Suprapubic skin (tissue), 4 donors: ENCODE data around the gene AXL. TPM values are rescaled to one million over a fixed set of nuclear protein-coding genes. Genes with fewer than 3 reads are reported as not detected.

Experiments used
- DNase-seq, 2 donors: peaks; one replicate each; pipeline ENCODE4 v3.0.0-alpha.2; 2019; ENCODE audit warnings: low spot score in 2 of 2
- H3K27ac ChIP-seq: fragments of 200-600 bp; sonication (generic); one replicate; pipeline ENCODE4 v1.5.1; 2019
- H3K27me3 ChIP-seq: fragments of 200-600 bp; sonication (generic); one replicate; pipeline ENCODE4 v1.5.1; 2019
- H3K36me3 ChIP-seq: fragments of 200-600 bp; sonication (generic); one replicate; pipeline ENCODE4 v1.5.1; 2019
- H3K4me1 ChIP-seq: fragments of 200-600 bp; sonication (generic); one replicate; pipeline ENCODE4 v1.5.1; 2019
- H3K4me3 ChIP-seq: fragments of 200-600 bp; sonication (generic); one replicate; pipeline ENCODE4 v1.5.1; 2019; ENCODE audit warnings: mild to moderate bottlenecking
- H3K9me3 ChIP-seq: fragments of 200-600 bp; sonication (generic); one replicate; pipeline ENCODE4 v1.5.1; 2019
- EP300 ChIP-seq: sonication (generic); formaldehyde crosslinking; IDR thresholded peaks from one replicate; pipeline ENCODE4 v1.6.1; 2017; ENCODE audit warnings: antibody characterized with exemption
- POLR2A ChIP-seq, 2 donors: fragments of 450-650 bp; IDR thresholded peaks; one replicate each; pipeline ENCODE4 v1.6.1; 2017; ENCODE audit warnings: antibody characterized with exemption in 2 of 2, mild to moderate bottlenecking in 2 of 2, moderate library complexity in 2 of 2
- POLR2AphosphoS5 ChIP-seq, 3 donors: sonication (generic); formaldehyde crosslinking; IDR thresholded peaks; one replicate each; pipeline ENCODE4 v1.6.1; 2017; ENCODE audit warnings: antibody characterized with exemption in 3 of 3
- WGBS: methylation state at CpG from one replicate; pipeline ENCODE4 v1.1.5; 2018; 5-methylcytosine and 5-hydroxymethylcytosine counted together
- total RNA-seq, 4 donors: library from RNA; depleted of rRNA; stranded (reverse); fragments of >200 nt; gene quantifications; one replicate each; pipeline ENCODE4 v1.1.0, GENCODE V29; 2016
- TF ChIP-seq, protein P1 (sequence below), 2 donors: fragments of 200-600 bp in 1 of 2; fragments of 450-650 bp in 1 of 2; sonication (generic) in 1 of 2; IDR thresholded peaks; one replicate each; pipeline ENCODE4 v1.5.1; 2016 to 2019; ENCODE audit warnings: antibody characterized with exemption in 2 of 2, mild to moderate bottlenecking in 1 of 2, moderate library complexity in 1 of 2

AXL gene
- total RNA-seq, 4 donors from 2014 or later: 18.2 to 35.8 (median 28.3) TPM

DNA sequence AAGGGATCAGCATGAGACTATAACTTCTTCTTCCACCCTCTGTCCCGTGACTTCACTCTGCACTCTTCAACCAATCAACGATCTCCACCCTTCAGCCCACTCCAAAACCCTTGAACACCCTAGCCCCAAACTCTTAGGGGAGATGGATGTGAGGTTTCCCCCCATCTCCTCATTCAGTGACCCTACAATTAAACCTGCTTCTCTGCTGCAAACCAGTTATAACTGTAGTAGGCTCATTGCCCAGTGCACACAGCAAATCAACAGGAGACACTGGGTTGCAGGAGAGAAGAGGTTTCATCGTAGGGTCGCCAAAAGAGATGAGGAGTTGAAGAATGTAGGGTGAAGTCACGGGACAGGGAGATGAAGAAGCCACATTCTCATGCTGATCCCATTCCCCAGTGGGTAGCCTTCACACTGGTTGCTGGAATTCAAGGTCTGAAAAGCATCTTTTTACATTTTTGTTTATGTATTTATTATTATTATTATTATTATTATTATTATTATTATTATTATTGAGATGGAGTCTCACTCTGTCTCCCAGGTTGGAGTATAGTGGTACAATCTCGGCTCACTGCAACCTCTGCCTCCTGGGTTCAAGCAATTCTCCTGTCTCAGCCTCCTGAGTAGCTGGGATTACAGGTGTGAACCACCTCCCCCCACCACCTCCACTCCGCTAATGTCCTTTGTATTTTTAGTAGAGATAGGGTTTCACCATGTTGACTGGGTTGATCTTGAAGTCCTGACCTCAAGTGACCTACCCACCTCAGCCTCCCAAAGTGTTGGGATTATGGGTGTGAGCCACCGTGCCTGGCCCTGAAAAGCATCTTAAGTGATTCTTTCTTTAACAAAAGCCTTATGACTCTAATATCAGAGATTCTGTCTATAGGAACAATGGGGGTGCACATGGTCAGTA, 31.8 kb upstream of the AXL start:
- Histone ChIP-seq H3K27me3 (peaks cover 26% of the 10 kb centered on the region), H3K4me1 (peaks cover 3% of the 10 kb centered on the region), H3K27ac (no peak overlapping the region), H3K36me3 (no peaks in the 10 kb centered on the region), H3K9me3 (no peaks in the 10 kb centered on the region), H3K4me3 (no peak overlapping the region)
- 82% methylated on average over 8 of the region's 8 CpGs for WGBS
- TF ChIP-seq, protein P1, sequence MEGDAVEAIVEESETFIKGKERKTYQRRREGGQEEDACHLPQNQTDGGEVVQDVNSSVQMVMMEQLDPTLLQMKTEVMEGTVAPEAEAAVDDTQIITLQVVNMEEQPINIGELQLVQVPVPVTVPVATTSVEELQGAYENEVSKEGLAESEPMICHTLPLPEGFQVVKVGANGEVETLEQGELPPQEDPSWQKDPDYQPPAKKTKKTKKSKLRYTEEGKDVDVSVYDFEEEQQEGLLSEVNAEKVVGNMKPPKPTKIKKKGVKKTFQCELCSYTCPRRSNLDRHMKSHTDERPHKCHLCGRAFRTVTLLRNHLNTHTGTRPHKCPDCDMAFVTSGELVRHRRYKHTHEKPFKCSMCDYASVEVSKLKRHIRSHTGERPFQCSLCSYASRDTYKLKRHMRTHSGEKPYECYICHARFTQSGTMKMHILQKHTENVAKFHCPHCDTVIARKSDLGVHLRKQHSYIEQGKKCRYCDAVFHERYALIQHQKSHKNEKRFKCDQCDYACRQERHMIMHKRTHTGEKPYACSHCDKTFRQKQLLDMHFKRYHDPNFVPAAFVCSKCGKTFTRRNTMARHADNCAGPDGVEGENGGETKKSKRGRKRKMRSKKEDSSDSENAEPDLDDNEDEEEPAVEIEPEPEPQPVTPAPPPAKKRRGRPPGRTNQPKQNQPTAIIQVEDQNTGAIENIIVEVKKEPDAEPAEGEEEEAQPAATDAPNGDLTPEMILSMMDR (IDR thresholded peaks at IDR 0.05): no peak
- TF ChIP-seq POLR2A (IDR thresholded peaks at IDR 0.05) (no peak), EP300 (no peak), POLR2AphosphoS5 (IDR thresholded peaks at IDR 0.05) (no peak)
- no peak for DNase-seq

DNA sequence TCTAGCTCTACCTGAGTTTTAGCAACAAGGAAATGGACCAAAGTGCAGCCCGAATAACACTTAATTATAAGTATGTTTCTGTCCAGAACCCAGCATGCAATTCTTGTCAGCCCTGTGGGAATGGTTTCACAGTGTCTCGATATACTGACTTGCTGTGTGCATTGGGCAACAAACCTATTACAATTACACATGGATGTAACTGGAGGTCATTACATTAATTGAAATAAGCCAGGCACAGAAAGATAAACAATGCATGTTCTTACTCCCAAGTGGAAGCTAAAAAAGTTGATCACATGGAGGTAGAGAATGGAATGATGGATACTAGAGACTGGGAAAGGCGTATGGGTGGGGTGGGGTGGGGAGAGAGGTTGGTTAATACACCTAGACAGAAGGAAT, 31.1 kb upstream of the AXL start:
- DNase-seq: no peak
- TF ChIP-seq EP300 (no peak), POLR2A (IDR thresholded peaks at IDR 0.05) (no peak), POLR2AphosphoS5 (IDR thresholded peaks at IDR 0.05) (no peak)
- TF ChIP-seq, protein P1 (IDR thresholded peaks at IDR 0.05): no peak
- Histone ChIP-seq H3K27ac (no peak overlapping the region), H3K4me1 (peaks cover 9% of the 10 kb centered on the region), H3K27me3 (peaks cover 33% of the 10 kb centered on the region), H3K9me3 (no peaks in the 10 kb centered on the region), H3K36me3 (no peaks in the 10 kb centered on the region), H3K4me3 (no peak overlapping the region)
- 93% methylated on average over 3 of the region's 3 CpGs for WGBS

DNA sequence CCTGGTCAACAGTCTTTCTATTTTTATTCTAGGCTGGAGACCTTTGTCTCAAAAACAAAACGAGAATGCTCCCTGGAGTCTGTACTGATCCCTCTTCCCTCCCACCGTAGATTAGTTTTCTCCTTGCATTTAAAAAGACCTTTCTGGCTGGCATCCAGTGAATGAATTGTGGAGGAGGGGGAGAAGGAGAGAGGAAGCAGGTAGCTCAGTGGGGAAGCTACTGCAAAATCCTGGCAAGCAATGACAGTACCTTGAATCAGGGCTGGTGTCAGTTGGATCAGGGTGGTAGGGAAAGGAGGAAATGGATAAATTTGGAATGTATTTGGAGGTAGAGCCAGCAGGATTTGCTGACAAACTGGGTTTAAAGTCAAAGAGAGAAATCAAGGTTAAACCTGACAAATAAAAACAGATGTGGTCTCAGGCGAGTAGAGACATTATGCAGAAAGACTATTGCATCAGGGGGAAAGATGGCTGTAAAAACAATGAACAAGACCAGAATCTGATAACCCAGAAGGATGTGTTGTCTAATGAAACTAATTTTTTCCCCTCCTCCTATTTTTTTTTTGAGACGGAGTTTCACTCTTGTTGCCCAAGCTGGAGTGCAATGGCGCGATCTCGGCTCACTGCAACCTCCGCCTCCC, 29.5 kb upstream of the AXL start:
- Histone ChIP-seq H3K36me3 (no peaks in the 10 kb centered on the region), H3K27ac (no peak overlapping the region), H3K4me3 (no peak overlapping the region), H3K9me3 (no peaks in the 10 kb centered on the region), H3K27me3 (peaks cover 45% of the 10 kb centered on the region), H3K4me1 (peaks cover 16% of the 10 kb centered on the region)
- TF ChIP-seq, protein P1 (IDR thresholded peaks at IDR 0.05): no peak
- TF ChIP-seq POLR2A (IDR thresholded peaks at IDR 0.05): no peak
- TF ChIP-seq EP300: no peak
- no peak for TF ChIP-seq POLR2AphosphoS5 (IDR thresholded peaks at IDR 0.05)
- WGBS: 64% methylated on average over 8 of the region's 8 CpGs
- no peak for DNase-seq

DNA sequence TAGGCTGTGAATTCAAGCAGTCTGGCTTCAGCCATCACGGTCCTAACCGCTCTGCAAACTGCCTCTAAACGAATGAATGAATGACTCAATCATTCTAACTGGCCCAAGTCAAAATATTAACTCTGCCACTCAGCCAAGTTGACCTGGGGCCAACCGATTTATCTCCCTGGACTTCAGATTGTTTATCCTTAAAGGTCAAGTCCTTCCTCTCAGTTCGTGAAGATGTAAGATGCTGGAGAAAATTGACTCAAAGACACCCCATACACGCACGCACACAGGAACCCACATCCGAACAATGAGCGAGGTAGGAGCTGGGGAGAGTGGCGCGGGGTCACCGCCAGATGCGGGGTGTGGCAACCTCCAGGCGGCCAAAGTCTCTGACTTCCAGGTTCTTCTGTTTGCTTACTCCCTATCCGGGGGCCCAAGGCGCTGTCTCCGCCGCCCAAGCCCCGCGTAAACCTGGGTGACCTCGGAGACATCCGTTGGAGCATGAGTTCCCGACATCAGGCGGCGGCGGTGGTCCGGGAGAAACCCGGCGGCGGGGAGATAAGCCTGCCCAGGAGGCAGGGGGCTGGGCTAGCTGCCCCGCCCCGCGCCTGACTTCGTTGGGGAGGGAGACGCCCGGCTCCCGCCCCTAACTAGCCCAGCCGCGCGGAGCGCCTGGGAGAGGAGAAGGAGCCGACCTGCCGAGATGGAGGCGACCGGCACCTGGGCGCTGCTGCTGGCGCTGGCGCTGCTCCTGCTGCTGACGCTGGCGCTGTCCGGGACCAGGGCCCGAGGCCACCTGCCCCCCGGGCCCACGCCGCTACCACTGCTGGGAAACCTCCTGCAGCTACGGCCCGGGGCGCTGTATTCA, 26.2 kb upstream of the AXL start, which contains the start of gene CYP2S1:
Gene CYP2S1, plus strand, starts transcription at position 646 of the 856 bp plus-strand sequence. Its CDS starts 46 bp downstream, at position 692.
- no peak for DNase-seq
- H3K36me3 ChIP-seq: no peaks in the 10 kb centered on the region
- no peaks in the 10 kb centered on the region for H3K9me3 ChIP-seq
- peaks cover 16% of the 10 kb centered on the region for H3K4me1 ChIP-seq
- peak within 1 kb of the TSS; percentile 47 for H3K4me3 ChIP-seq
- 2% methylated on average over 26 of the region's 58 CpGs for WGBS
- H3K27ac ChIP-seq: no peak within 1 kb of the TSS
- no peak for TF ChIP-seq POLR2A (IDR thresholded peaks at IDR 0.05)
- TF ChIP-seq, protein P1 (IDR thresholded peaks at IDR 0.05): no peak
- no peak for TF ChIP-seq EP300
- TF ChIP-seq POLR2AphosphoS5 (IDR thresholded peaks at IDR 0.05): no peak
- peaks cover 45% of the 10 kb centered on the region for H3K27me3 ChIP-seq
